NCI-H146 (cell line): ENCODE results near the gene IL1RL1.

Experiments
- DNase-seq: peaks from one replicate; lab custom pipeline; 2025; lab: John Stamatoyannopoulos, UW

The IL1RL1 gene

DNA sequence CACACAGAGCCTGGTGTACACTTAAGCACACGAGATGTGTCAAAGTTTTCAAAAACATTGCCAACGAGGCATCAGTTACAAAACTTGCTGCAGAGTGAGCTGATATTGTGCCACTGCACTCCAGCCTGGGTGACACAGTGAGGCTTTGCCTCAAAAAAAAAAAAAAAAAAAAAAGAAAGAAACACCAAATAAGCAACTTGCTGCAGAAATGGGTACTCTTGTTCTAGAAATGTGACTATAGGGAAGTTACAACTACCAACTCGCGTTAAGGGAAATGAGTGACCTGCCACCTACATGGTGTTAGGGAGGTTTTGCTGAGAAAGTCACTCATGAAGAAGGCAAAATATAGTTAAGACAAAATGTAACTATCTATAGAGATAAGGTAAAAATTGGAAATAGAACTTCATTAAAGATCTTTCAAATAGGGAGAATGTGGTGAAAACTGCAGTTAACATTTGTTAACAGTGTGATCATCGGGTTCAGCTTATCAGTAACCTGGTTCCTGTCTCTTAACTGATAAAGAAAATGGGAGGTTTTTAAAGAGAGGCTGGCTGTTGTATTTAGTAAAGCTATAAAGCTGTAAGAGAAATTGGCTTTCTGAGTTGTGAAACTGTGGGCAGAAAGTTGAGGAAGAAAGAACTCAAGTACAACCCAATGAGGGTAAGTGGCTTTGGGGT lies at the start of gene IL1RL1:
IL1RL1 (plus strand) TSS at position 600 of the 677 bp plus-strand sequence. CDS start 26,702 bp downstream, outside the sequence.
- DNase-seq: no peak

GRCh38 chr2:102262216-102263129 lies 48.9 kb upstream of the IL1RL1 start:
- no peak for DNase-seq

- no peak for DNase-seq
These were observed 46.4 kb upstream of the IL1RL1 start for GRCh38 chr2:102264952-102265351.

GRCh38 chr2:102266204-102266603 lies 45.2 kb upstream of the IL1RL1 start:
- no peak for DNase-seq

DNA sequence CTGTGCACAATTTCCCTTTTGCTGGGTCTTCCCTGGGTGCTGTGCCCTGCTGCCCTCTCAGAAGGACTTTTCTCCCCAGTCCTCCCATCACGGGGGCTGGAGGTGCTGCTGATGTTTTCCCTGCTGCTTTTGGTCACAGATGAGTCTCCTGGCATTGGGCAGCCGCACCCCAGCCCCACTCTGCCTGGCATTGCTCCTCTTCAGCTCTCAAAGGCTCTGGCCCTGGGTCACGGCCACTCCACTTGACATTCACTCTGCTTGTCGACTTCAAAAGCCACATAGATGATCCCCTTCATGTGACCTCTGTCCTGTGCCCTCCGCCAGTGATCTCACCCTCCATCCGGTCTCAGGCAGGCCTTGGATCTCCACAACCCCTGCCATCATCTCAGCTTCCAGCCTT lies 43.6 kb upstream of the IL1RL1 start:
- DNase-seq: no peak

- DNase-seq: no peak
These were observed 42.7 kb upstream of the IL1RL1 start for GRCh38 chr2:102268510-102269199.

DNA sequence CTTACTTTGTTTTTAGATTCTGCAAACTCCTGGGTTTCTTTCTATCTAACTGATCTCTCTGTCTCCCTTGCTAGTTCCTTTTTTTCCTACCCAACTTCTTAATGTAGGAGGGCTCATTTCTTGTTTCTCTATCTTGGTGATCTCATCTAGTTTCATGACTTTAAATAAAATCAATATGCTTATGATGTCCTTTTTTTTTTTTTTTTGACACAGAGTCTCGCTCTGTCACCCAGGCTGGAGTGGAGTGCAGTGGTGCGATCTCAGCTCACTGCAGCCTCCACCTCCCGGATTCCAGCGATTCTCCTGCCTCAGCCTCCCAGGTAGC lies 42.2 kb upstream of the IL1RL1 start:
- no peak for DNase-seq

DNA sequence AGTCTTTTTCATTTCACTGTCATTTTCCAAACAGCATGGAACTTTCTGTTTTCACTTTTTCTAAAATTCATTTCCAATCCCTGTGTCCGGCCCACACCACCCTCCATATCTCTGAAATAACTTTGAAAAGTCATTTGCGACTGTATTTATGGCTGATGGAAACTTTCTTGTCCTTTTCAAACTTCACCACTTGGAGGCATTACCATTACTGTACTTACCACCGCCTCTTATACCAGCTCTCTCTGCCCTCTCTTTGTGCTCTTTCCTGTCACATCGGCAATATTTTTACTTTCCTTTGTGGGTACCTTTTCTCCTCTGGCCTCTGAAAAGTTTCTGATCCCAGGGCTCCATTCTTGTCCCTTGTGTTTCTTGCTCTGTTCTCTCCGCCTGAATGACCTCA lies 39.5 kb upstream of the IL1RL1 start:
- no peak for DNase-seq

DNA sequence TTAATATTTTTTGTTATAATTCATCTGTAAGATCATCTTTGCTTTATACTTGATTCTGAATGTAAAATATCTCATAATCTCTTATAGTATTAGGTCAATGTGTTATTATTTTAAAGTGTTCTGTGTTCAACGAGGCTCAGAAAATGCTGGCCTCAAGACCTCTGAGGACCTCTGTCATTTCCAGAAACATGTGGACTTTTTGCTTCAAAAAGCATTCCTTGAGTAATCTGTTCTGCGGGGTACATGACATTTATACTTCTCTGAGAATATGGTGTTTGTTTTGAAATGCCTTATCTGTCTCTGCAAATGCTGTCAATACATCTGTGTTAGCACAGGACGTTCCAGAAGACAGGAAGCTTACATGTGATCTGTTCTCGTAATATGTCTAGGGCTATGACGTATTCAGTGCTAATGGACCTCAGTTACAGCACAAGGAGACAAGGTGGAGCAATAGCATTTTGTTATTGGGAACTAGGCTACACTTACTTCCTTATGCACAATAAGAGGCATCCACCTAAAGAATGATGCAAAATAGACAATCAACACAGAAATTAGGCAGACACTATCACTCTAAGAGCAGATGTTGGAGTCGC lies 37.6 kb upstream of the IL1RL1 start:
- DNase-seq: no peak

DNA sequence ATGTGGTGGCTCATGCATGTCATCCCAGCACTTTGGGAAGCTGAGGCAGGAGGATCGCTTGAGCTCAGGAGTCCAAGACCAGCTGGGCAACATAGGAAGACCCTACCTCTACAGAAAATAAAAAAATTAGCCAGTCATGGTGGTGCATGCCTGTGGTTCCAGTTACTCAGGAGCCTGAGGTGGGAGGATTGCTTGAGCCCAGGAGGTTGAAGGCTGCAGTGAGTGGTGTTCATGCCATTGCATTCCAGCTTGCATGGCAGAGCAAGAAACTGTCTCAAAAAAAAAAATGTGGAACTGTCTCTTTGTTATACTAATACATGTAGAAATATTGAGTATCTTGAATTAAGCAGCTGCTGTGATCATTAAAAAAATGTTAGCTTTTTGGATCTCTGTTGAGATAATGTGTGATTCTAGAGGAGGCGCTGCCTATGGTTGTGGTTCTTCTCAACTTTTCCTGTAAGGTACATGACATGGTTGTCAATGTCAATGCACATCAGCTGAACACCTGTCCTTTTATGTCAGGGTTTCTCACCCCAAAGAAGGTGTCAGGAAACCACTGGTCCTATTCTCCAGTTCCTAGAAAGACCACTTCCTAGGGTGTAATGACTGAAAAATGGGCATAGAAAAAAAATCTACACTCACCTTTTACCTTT lies 34.7 kb upstream of the IL1RL1 start:
- DNase-seq: no peak

DNA sequence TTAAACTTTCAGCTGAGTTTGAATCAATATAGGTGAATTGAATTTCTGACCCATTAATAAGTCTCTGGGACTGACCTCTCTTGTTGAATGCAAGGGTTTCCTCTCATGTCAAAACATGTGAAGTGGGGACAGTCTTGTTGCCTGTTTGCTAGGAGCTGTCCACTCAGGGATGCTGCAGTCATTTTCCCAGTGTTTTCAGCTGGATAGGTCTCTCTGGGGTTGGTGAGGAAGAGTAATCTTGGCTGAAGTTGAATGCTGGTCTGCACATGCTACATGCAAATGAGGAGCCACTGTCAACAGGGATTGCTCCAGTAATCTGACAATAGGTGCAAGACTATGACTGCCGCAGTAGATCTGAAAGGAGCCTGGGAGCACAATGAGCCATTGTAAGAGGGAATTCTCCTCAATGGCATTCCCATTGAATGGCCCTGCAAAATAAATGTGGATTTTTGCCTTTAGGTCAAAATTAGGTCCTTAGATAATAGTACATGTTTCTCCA lies 34.1 kb upstream of the IL1RL1 start:
- DNase-seq: no peak

DNA sequence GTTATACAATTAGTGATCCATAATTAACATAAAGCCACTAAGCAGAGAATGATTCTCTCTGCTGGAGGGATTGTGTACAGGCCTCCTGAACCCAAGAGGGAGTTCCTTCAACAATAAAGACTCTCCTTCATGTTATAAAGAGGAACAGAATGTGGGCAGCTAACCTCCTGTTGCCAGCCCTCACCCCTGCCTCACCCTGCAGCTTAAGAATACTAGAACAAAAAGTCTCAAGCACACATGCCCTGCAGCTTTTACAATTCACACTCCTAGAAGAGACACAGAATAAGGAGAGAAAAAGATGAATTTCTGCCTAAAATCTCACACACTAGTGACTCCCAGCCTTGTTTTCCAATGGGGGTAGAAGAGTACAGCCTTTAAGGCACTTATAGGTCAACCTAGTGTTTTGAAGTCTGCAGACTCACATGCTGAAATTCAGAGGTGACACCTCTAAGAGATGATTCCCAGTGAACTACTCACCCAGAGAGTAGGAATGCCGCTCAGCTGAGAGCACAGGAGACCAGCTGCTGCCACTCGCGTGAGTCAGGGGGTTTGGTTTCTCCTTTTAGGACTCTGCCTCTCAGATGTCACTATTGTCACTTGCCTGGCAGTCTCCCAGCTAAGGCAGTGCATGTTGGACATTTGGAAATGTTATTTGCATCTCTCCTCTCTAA lies 32.5 kb upstream of the IL1RL1 start:
- no peak for DNase-seq

DNA sequence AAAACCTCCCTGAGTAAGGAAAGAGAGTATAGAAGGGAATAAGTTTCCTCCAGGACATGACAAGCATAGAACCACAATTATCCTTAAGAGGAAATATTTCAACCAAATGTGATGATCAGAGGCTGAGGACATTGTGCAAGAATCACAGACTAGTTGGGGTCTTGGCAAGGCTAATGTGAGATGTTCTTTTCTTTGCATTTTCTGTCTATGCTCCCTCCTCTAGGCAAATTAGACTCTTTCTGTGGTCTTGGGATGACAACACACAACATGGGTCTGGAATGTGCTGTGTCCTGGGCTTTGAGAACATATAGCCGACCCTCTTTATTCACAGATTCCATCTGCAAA lies 32.0 kb upstream of the IL1RL1 start:
- DNase-seq: no peak

DNA sequence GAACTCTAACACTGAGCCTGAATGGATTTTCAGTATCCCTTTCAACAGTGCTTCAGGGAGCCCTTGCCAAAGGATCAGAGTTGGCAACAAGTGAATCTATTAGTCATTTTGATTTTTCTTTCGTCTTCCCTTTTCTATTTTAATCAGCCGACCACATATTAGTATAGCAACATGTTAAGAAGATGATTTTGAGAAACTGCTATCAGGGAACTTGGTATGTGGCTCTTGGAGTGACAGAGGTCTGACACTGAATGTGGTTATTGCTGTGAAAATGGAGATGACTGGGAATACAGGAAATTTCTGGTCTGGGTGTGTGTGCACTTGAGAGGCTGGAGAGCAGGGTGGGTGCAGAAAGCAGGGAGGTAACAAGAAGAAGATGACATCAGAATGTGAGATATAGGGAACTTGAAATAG lies 28.7 kb upstream of the IL1RL1 start:
- DNase-seq: no peak

DNA sequence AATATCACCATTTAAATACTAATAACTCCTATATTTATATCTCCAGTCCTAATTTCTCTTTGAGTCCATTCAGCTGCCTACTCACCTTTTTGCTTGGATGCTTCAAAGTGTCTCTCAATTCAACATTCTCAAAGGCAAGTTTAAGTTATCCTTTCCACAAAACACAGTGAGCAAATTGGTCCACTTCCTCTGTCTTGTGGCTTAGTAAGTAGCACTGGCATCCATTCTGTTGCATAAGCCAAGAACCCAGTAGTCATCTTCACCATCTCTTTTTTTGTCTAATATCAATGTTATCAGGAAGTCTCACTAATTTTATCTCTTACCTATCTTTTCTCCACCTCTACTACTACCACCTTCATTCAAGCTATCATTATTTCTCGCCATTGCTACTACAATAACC lies 27.4 kb upstream of the IL1RL1 start:
- DNase-seq: no peak

DNA sequence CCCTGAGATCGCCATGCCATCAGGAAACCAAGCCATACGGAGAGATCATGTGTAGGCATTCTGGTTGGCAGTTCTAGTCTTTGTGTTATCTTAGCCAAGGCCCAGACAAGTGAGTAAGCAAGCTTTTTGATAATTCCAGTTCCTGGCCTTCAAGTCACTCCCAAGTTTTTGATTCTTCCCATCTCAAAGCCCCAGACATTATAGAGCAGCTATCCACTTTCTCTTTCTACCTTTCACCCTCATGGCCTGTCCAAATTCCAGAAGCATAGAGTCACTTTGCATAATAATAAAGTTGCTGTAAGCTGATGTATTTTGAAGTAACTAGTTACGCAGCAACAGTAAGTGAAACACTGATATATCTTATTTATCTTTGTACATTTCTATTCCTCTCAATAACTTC lies 26.8 kb upstream of the IL1RL1 start:
- no peak for DNase-seq

GRCh38 chr2:102285368-102285767 lies 26.0 kb upstream of the IL1RL1 start:
- no peak for DNase-seq

GRCh38 chr2:102286041-102286440 lies 25.3 kb upstream of the IL1RL1 start:
- DNase-seq: no peak

GRCh38 chr2:102289129-102289528 lies 22.2 kb upstream of the IL1RL1 start:
- no peak for DNase-seq

- no peak for DNase-seq
These were observed 20.8 kb upstream of the IL1RL1 start for GRCh38 chr2:102290594-102290993.

DNA sequence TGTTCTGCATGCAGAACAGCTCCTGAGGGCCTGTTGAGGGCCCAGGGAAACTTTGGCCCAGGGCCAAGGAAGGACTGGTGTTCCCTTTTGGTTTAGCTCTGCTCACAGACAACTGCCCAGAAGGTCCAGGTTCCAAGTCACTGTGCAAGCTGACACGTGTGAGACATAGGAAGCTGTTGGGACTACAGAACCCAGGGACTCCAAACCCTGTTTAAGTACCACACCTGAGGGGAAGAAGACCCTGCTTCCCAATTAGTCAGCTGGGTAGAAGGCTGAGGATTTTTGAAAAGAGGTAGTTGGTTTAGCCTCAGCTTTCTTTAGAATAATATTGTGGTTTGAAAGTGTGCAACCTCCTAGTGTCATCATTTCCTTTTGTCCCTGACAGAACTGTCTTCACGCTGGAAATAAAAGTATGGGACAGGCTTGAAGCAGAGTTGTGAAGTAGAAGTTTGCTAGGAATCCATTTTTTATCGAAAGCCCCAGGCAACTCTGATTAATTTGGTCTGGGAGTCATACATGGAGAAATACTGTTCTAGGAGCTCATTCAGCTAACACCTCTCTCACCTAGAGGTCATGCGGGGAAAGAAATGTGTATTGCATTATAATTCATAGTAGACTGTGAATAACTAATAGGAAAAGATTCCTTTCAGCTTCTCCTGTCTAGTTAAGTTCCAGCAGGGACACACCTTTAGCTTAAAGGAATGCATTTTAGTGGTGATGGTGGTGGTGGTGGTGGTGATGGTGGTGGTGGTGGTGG lies 19.9 kb upstream of the IL1RL1 start:
- DNase-seq: no peak
